HG03442 (cell line): Measurements from ENCODE around the gene SUSD6.
"Not testable (repeated sequence)": the region's sequence is repeated elsewhere in the genome, so short reads cannot be mapped to it uniquely, and the experiment has no call there.

Source experiments
- ATAC-seq: cut with Tn5 transposase; IDR thresholded peaks from one replicate; pipeline ENCODE4 v1.9.1; 2021; ENCODE audit warnings: mild to moderate bottlenecking, moderate library complexity; ENCODE audit not compliant: unreplicated experiment

SUSD6 gene

DNA sequence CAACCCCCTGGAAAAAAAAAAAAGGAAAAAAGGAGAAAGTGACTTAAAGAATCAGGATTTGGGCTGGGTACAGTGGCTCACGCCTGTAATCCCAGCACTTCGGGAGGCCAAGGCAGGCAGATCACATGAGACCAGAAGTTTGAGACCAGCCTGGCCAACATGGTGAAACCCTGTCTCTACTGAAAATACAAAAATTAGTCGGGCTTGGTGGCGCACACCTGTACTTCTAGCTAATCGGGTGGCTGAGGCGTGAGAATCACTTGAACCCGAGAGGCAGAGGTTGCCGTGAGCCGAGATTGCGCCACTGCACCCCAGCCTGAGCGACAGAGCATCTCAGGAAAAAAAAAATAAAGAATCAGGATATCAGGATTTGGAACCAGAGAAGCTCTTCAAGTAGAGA lies 36.2 kb downstream of the SUSD6 start:
- ATAC-seq = not testable (repeated sequence)

GRCh38 chr14:69648480-69649451 lies 37.4 kb downstream of the SUSD6 start:
- ATAC-seq = peak; percentile 43

DNA sequence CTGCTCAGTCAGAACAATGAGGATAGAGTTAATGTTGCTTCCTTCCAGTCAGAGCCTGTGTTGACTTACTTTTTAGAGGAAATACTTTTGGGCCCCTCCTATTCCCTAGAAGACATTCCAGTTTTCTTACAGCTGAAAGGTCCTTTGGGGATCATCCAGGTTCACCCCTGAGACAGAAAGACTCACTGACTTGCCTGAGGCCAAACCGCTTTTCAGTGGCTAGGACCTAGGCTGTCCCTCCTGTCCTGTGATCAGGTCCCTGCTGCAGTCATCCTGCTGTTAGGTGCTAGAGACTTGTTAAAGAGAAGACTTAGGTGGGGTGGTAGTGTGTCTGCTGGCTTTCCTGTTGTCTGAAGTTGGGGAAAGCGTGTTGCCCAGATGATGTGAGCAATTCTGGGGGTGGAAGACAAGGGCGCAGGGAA lies 39.6 kb downstream of the SUSD6 start:
- ATAC-seq = no peak

DNA sequence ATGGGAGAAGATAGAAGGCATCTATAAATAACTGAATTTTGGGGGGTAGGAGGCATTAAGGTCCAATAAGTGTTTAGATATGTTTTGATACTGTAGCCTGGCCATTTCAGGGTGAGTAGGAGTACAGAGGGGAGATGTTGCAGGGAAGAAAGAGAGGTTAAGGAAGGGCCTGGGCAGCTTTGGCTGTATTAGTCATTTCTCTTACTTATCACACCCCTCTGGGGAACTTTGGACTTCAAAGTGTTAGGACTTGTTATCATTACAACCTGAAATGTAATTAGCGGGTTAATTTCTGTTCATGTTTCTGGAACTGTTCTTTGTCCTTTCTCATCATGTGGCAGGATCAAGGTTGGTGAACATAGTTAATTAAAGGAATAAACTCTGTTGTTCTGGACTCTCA lies 40.3 kb downstream of the SUSD6 start:
- ATAC-seq = no peak

- ATAC-seq = no peak
These were observed 41.7 kb downstream of the SUSD6 start for GRCh38 chr14:69652942-69653684.

- ATAC-seq = no peak
These were observed 42.7 kb downstream of the SUSD6 start for GRCh38 chr14:69654116-69654515.

GRCh38 chr14:69657950-69658355 lies 46.6 kb downstream of the SUSD6 start:
- no peak for ATAC-seq

DNA sequence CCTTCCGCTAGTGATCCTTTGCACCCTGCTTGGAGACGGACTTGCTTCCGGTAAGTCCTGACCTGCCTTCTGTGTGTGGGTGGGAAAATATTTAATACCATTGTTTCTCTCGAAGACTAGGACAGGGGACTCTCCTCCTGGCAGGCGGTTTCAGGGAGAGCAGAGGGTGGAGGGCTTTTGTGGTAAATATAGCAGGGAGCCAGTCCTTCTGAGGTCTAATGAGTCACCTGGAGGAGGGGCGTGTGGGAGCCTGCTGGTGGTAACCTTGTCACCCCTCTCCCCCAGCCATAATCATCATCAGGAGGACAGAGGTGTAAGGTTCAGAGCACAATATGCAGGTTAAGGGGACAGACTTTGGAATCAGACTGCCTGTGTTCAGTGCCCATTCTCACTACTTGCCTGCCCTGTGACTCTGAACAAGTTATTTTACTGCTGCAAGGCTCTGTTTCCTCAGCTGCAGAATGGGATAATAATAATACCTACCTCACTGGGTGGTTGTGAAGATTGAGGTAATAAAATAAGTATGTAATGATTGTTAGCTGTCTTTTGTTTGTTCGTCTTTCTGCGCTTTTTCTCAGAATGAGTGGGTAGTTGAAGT lies 47.4 kb downstream of the SUSD6 start:
- ATAC-seq = no peak

GRCh38 chr14:69660344-69661193 lies 49.2 kb downstream of the SUSD6 start:
- no peak for ATAC-seq

- ATAC-seq = no peak
These were observed 49.8 kb downstream of the SUSD6 start for GRCh38 chr14:69661194-69661537.

DNA sequence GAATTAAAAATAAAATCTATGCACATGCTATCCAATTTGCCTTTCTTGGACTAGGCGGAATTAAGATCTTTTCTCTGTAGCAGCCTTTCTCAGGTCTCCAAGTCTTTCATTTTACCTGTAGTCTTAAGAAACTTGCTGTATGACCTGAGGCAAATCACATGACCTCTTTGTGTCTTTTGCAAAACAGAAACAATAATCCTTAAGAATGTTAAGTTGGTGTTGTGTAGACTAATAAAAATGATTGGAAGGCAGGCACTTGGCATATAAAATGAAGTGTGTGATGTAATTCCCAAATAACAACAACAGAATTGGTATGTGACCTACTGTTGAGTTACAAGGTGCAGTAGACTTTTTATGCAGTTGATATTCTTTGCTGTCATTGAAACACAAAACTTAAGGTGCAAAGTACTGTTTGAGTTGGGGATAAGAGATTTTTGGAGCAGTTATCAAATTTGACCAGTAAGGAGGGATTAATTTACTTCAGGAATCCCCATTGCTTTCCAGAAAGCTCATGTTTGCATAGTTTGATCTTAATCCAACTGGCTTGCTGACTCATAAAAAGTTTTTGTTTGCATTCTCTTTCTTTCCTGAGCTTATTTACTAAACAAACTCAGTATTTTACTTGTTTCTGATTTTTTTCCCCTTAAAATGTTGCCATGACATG lies 51.4 kb downstream of the SUSD6 start:
- ATAC-seq = no peak

GRCh38 chr14:69663300-69663643 lies 51.9 kb downstream of the SUSD6 start:
- no peak for ATAC-seq

DNA sequence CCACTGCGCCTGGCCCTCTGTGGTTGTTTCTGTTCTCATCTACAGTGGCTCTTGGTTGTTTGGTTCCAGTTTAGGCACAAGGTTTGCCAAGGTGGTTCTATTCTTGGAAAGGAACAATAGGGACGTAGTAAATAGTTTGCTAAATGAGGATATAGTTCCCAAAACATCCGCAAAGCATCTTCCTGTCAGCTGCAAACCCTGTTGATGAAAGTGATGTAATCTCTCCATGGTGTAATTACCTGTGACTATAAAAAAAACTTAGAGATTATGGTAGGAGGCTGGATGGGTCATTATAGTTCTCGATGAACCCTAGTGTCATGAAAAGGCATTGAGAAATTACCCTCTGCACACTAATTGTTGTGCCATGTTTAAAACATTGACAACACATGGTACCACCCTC lies 52.9 kb downstream of the SUSD6 start:
- ATAC-seq = no peak

GRCh38 chr14:69664865-69665526 lies 53.6 kb downstream of the SUSD6 start:
- no peak for ATAC-seq

- ATAC-seq = no peak
These were observed 54.2 kb downstream of the SUSD6 start for GRCh38 chr14:69665631-69666030.

DNA sequence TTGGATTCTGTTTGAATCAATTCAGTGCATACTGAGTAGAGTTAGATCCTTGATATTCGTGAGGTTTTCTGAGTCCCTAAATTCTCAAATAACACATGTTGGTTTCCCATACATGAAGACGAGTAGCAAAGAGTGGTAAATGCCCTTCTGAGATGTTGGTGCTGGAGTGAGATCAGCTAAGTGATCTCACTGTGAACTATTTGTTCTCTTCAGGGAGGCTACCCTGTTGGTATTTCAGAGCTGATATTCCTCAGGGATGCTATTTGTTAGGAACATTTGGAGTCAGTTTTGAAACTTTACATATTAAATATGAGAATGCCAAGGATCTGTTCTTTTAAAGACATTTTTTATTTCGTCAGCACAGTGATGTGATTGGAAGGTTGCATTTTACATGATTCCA lies 54.7 kb downstream of the SUSD6 start:
- ATAC-seq = no peak

GRCh38 chr14:69666690-69667211 lies 55.4 kb downstream of the SUSD6 start:
- ATAC-seq = no peak

- ATAC-seq = peak; percentile 20
These were observed 56.5 kb downstream of the SUSD6 start for GRCh38 chr14:69667938-69668335.

GRCh38 chr14:69669375-69669774 lies 58.0 kb downstream of the SUSD6 start:
- ATAC-seq = no peak

DNA sequence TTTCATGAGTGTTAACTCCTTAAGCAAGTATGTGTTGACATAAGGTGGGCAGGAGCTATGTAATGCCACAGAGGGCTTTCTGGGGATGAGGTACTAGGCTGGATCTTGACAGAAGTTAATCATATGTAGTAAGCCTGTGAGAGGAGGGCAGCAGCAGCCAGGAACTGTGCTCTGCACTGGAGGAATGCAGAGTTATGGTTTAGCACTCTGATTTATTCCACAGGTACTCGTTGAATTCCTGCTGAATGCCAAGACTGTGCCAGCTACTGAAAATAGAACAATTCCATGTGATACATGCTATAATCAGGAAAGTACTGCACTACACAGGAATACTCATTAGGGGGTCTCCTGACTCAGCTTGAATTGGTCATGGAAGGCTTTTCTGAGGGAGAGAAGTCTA lies 58.7 kb downstream of the SUSD6 start:
- no peak for ATAC-seq
